PFSK-1 (cell line): Measurements from ENCODE around the gene SAMD8.

ENCODE experiments used
- FOXP2 ChIP-seq: optimal IDR thresholded peaks from 2 replicates; pipeline ENCODE3; 2011; ENCODE audit warnings: borderline replicate concordance, control low read depth, inconsistent platforms; ENCODE audit not compliant: insufficient read depth; ENCODE audit errors: extremely low read length, extremely low read depth
- POLR2AphosphoS5 ChIP-seq: IDR thresholded peaks from 2 replicates; pipeline ENCODE4 v1.6.1; 2012; ENCODE audit warnings: low read depth, mild to moderate bottlenecking, control low read depth, low read length, moderate library complexity
- REST ChIP-seq, 2 experiments: IDR thresholded peaks; 2 replicates each; pipeline versions ENCODE4 v1.6.1 to v1.8.0; 2011 to 2012; ENCODE audit warnings: low read depth in 2 of 2, low read length in 2 of 2, control low read depth in 1 of 2, inconsistent platforms in 1 of 2, mild to moderate bottlenecking in 1 of 2, moderate library complexity in 1 of 2; ENCODE audit not compliant: insufficient read depth in 1 of 2
- SIN3A ChIP-seq: IDR thresholded peaks from 2 replicates; pipeline ENCODE4 v1.6.1; 2012; ENCODE audit warnings: mild to moderate bottlenecking, low read length, moderate library complexity, borderline replicate concordance; ENCODE audit not compliant: insufficient read depth
- TAF1 ChIP-seq: IDR thresholded peaks from 2 replicates; pipeline ENCODE4 v1.6.1; 2012; ENCODE audit warnings: low read length, control low read depth, borderline replicate concordance; ENCODE audit not compliant: insufficient read depth

- TF ChIP-seq POLR2AphosphoS5 (no peak), REST (IDR thresholded peaks at IDR 0.05; ENCODE audit: insufficient read depth in 1 of 2, low read depth in 2 of 2, low read length in 2 of 2) (no peak), SIN3A (no peak), TAF1 (no peak), FOXP2 (no peak)
These were observed 3.4 kb upstream of the SAMD8 start for GRCh38 chr10:75107756-75108683.
